Mesenchymal stem cell (in vitro differentiated cells and primary cell): ENCODE measurements around the gene ASMT.

Experiments used
- DNase-seq: peaks from one replicate; pipeline ENCODE4 v3.0.0-alpha.2; 2013
- H2AFZ ChIP-seq: one replicate; pipeline ENCODE4 v1.6.1; 2013; ENCODE audit warnings: low read depth, mild to moderate bottlenecking, control low read depth, inconsistent platforms, low read length, moderate library complexity
- H2AK5ac ChIP-seq: 2 replicates; pipeline ENCODE4 v1.6.1; 2013; ENCODE audit warnings: low read length, moderate library complexity, mild to moderate bottlenecking, inconsistent platforms; ENCODE audit not compliant: severe bottlenecking
- H2BK120ac ChIP-seq: one replicate; pipeline ENCODE4 v1.6.1; 2013; ENCODE audit warnings: low read depth, mild to moderate bottlenecking, inconsistent platforms, low read length, moderate library complexity
- H2BK12ac ChIP-seq, 2 experiments: one replicate each; pipeline ENCODE4 v1.6.1; 2013; ENCODE audit warnings: inconsistent platforms in 2 of 2, low read length in 2 of 2, mild to moderate bottlenecking in 2 of 2, moderate library complexity in 2 of 2, control low read depth in 1 of 2
- H2BK15ac ChIP-seq: one replicate; pipeline ENCODE4 v1.6.1; 2013; ENCODE audit warnings: mild to moderate bottlenecking, low read depth, inconsistent platforms; ENCODE audit not compliant: poor library complexity, severe bottlenecking
- H2BK5ac ChIP-seq: 2 replicates; pipeline ENCODE4 v1.6.1; 2013; ENCODE audit warnings: low read depth, mild to moderate bottlenecking, low read length, control low read depth, inconsistent platforms; ENCODE audit not compliant: poor library complexity, severe bottlenecking
- H3K14ac ChIP-seq, 2 experiments: one replicate each; pipeline ENCODE4 v1.6.1; 2013; ENCODE audit warnings: inconsistent platforms in 2 of 2, low read length in 2 of 2, control low read depth in 1 of 2, mild to moderate bottlenecking in 1 of 2, moderate library complexity in 1 of 2
- H3K18ac ChIP-seq, 2 experiments: one replicate each; pipeline ENCODE4 v1.6.1; 2013; ENCODE audit warnings: inconsistent platforms in 2 of 2, low read length in 2 of 2, control low read depth in 1 of 2, low read depth in 1 of 2, mild to moderate bottlenecking in 1 of 2
- H3K23ac ChIP-seq, 2 experiments: one replicate each; pipeline ENCODE4 v1.6.1; 2013; ENCODE audit warnings: inconsistent platforms in 2 of 2, low read length in 2 of 2, mild to moderate bottlenecking in 2 of 2, moderate library complexity in 2 of 2, control low read depth in 1 of 2
- H3K27ac ChIP-seq: 2 replicates; pipeline ENCODE4 v1.5.1; 2013; ENCODE audit warnings: mild to moderate bottlenecking, moderate library complexity, low read length, control low read depth, inconsistent platforms; ENCODE audit not compliant: poor library complexity, severe bottlenecking
- H3K27me3 ChIP-seq, 2 experiments: 2 replicates each; pipeline versions ENCODE4 v1.6.1 to v1.7.0; 2013; ENCODE audit warnings: low read length in 2 of 2, mild to moderate bottlenecking in 2 of 2, moderate library complexity in 2 of 2, control low read depth in 1 of 2, inconsistent platforms in 1 of 2; ENCODE audit not compliant: control insufficient read depth in 1 of 2, insufficient read depth in 1 of 2
- H3K36me3 ChIP-seq, 2 experiments: 2 replicates each; pipeline versions ENCODE4 v1.6.1 to v1.7.0; 2013; ENCODE audit warnings: low read length in 2 of 2, control low read depth in 1 of 2, inconsistent platforms in 1 of 2, low read depth in 1 of 2, mild to moderate bottlenecking in 1 of 2; ENCODE audit not compliant: insufficient read depth in 2 of 2, control insufficient read depth in 1 of 2
- H3K4ac ChIP-seq, 2 experiments: one replicate each; pipeline ENCODE4 v1.6.1; 2013; ENCODE audit warnings: inconsistent platforms in 2 of 2, low read length in 2 of 2, mild to moderate bottlenecking in 2 of 2, moderate library complexity in 2 of 2, control low read depth in 1 of 2, low read depth in 1 of 2
- H3K4me1 ChIP-seq: 2 replicates; pipeline ENCODE4 v1.6.1; 2013; ENCODE audit warnings: low read depth, low read length, control low read depth; ENCODE audit not compliant: control insufficient read depth, insufficient read depth
- H3K4me2 ChIP-seq: 2 replicates; pipeline ENCODE4 v1.6.1; 2013; ENCODE audit warnings: low read length, mild to moderate bottlenecking, inconsistent platforms; ENCODE audit not compliant: poor library complexity, severe bottlenecking
- H3K4me3 ChIP-seq, 2 experiments: 2 replicates each; pipeline versions ENCODE4 v1.5.1 to v1.7.0; 2013; ENCODE audit warnings: low read length in 2 of 2, mild to moderate bottlenecking in 2 of 2, control low read depth in 1 of 2, low read depth in 1 of 2; ENCODE audit not compliant: insufficient read depth in 1 of 2
- H3K79me1 ChIP-seq: replicated peaks from 2 replicates; pipeline ENCODE4 v1.6.1; 2013; ENCODE audit warnings: mild to moderate bottlenecking, control low read depth, low read length, inconsistent platforms; ENCODE audit not compliant: poor library complexity, severe bottlenecking
- H3K9ac ChIP-seq: 2 replicates; pipeline ENCODE4 v1.7.0; 2013; ENCODE audit warnings: mild to moderate bottlenecking, low read length, moderate library complexity
- H3K9me3 ChIP-seq: 2 replicates; pipeline ENCODE4 v1.7.0; 2013; ENCODE audit warnings: mild to moderate bottlenecking, low read length; ENCODE audit not compliant: control insufficient read depth
- H4K8ac ChIP-seq: one replicate; pipeline ENCODE4 v1.6.1; 2013; ENCODE audit warnings: inconsistent platforms, mild to moderate bottlenecking, low read length, moderate library complexity
- H4K91ac ChIP-seq: one replicate; pipeline ENCODE4 v1.6.1; 2013; ENCODE audit warnings: mild to moderate bottlenecking, low read length, inconsistent platforms
- WGBS: methylation state at CpG from one replicate; pipeline ENCODE4 v1.1.7; 2013; ENCODE audit warnings: mixed read lengths; 5-methylcytosine and 5-hydroxymethylcytosine counted together

Gene ASMT

DNA sequence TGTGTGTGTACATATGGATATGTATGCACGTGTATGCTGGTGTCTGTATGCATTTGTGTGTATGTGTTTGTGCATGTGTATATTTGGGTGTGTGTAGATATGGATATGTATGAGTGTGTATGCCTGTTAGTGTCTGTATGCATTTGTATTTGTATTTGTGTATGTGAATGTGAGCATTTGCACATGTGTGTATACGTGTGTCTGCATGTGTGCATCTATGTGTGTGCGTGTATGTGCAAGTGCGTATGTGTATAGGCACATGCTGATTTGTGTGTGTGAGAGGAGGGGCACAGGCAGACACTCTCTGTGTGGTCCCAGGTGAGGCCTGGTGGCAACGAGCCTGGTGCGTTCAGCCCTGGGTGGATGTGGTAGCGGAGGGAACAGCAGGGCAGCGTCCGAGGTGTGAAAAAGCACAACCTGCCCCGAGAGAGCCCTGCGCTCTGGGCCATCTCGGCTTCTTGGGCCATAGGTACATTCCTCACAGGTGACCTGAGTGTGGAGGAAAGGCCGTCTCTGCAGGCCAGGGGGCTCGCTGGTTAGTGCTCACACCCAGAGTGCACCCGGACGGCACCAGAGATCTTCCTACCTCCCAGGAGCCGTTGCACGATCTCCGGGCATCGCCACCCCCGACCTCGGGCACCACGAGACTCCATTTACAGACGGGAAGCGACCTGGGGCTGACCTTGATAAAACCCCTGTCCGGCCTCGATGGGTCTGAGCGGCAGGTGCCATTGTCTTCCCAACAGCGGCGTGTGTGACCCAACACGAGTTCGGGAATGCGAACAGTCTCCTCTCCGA lies 45.0 kb downstream of the ASMT start:
- H3K27me3 ChIP-seq, result peaks cover 0 to 12% of the 10 kb centered on the region in 2 experiments
- H3K27ac ChIP-seq, result no peak overlapping the region
- no peaks in the 10 kb centered on the region for H3K36me3 ChIP-seq
- H3K9me3 ChIP-seq, result no peaks in the 10 kb centered on the region
- no peak for DNase-seq
- no peak overlapping the region for H3K23ac ChIP-seq
- 93% methylated on average over 34 of the region's 34 CpGs for WGBS
- H4K8ac ChIP-seq, result no peak overlapping the region
- no peak overlapping the region for H2BK5ac ChIP-seq
- H3K4ac ChIP-seq, result no peak overlapping the region
- no peak overlapping the region for H2BK12ac ChIP-seq
- no peak overlapping the region for H2BK15ac ChIP-seq
- H3K9ac ChIP-seq, result no peak overlapping the region
- H3K4me2 ChIP-seq, result no peak overlapping the region
- H3K79me1 ChIP-seq, result no peaks in the 10 kb centered on the region
- peaks cover 5% of the 10 kb centered on the region for H3K4me1 ChIP-seq
- H3K14ac ChIP-seq, result no peak overlapping the region
- H4K91ac ChIP-seq, result no peak overlapping the region
- no peak overlapping the region for H3K18ac ChIP-seq
- no peak overlapping the region for H3K4me3 ChIP-seq
- no peak overlapping the region for H2AK5ac ChIP-seq
- H2BK120ac ChIP-seq, result no peak overlapping the region
- no peak overlapping the region for H2AFZ ChIP-seq

DNA sequence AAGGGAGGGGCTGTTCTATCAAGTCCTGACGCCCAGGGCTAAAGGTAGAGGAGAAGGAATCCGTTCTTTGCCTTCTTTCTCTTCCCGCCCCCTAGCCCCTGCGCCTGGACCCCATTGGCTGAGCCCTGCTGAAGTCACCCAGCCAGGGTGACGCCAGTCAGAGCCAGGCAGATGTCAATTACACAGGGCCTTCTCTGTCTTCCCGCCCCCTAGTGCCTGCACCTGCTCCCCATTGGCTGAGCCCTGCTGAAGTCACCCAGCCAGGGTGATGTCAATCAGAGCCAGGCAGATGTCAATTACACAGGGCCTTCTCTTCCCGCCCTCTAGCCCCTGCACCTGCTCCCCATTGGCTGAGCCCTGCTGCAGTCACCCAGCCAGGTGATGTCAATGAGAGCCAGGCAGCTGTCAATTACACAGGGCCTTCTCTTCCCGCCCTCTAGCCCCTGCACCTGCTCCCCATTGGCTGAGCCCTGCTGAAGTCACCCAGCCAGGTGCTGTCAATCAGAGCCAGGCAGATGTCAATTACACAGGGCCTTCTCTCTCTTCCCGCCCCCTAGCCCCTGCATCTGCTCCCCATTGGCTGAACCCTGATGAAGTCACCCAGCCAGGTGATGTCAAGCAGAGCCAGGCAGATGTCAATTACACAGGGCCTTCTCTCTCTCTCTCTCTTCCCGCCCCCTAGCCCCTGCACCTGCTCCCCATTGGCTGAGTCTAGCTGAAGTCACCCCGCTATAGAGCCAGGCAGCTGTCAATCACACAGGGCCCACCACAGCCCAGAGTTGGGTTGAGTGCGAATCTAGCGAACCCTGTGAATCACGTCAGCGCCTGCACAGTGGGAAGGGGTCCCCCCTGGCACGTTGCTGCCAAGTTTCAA lies 46.4 kb downstream of the ASMT start:
- Histone ChIP-seq H2BK5ac (no peak overlapping the region), H4K91ac (no peak overlapping the region), H2BK12ac (no peak overlapping the region), H2BK120ac (no peak overlapping the region), H3K18ac (no peak overlapping the region), H3K27ac (no peak overlapping the region), H3K79me1 (no peaks in the 10 kb centered on the region), H2BK15ac (no peak overlapping the region), H3K14ac (no peak overlapping the region), H3K4me2 (no peak overlapping the region), H4K8ac (no peak overlapping the region), H3K9me3 (no peaks in the 10 kb centered on the region), H2AK5ac (no peak overlapping the region), H3K36me3 (no peaks in the 10 kb centered on the region), H3K23ac (no peak overlapping the region), H3K9ac (no peak overlapping the region), H3K27me3 (peaks cover 0 to 5% of the 10 kb centered on the region in 2 experiments), H3K4me1 (peaks cover 5% of the 10 kb centered on the region), H2AFZ (no peak overlapping the region), H3K4me3 (no peak overlapping the region), H3K4ac (no peak overlapping the region)
- WGBS, result 72% methylated on average over 16 of the region's 16 CpGs
- DNase-seq, result no peak

DNA sequence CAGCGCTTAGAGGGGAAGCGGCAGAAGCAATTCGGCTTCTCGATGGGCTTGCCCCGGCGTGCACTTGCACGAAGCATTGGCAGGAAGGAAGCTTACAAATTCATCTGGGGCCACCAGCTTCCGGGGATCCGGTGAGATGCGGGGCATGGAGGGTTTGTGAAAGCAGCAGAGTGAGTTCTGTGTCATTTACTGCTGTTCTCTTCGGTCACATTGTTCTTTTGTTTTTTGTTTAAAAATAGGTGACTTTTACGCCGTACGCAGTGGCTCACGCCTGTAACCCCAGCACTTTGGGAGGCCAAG lies 47.0 kb downstream of the ASMT start:
- 95% methylated on average over 15 of the region's 15 CpGs for WGBS
- H3K18ac ChIP-seq, result no peak overlapping the region
- no peak overlapping the region for H4K91ac ChIP-seq
- H3K4me2 ChIP-seq, result no peak overlapping the region
- no peak overlapping the region for H3K4me3 ChIP-seq
- DNase-seq, result no peak
- H3K9me3 ChIP-seq, result no peaks in the 10 kb centered on the region
- H2BK120ac ChIP-seq, result no peak overlapping the region
- H4K8ac ChIP-seq, result no peak overlapping the region
- no peak overlapping the region for H2BK12ac ChIP-seq
- H3K36me3 ChIP-seq, result no peaks in the 10 kb centered on the region
- H2AK5ac ChIP-seq, result no peak overlapping the region
- no peak overlapping the region for H3K27ac ChIP-seq
- H2BK15ac ChIP-seq, result no peak overlapping the region
- H3K79me1 ChIP-seq, result no peaks in the 10 kb centered on the region
- H2BK5ac ChIP-seq, result no peak overlapping the region
- H2AFZ ChIP-seq, result no peak overlapping the region
- H3K4me1 ChIP-seq, result peaks cover 5% of the 10 kb centered on the region
- H3K9ac ChIP-seq, result no peak overlapping the region
- no peak overlapping the region for H3K4ac ChIP-seq
- no peak overlapping the region for H3K14ac ChIP-seq
- H3K23ac ChIP-seq, result no peak overlapping the region
- H3K27me3 ChIP-seq, result peaks cover 0 to 4% of the 10 kb centered on the region in 2 experiments

DNA sequence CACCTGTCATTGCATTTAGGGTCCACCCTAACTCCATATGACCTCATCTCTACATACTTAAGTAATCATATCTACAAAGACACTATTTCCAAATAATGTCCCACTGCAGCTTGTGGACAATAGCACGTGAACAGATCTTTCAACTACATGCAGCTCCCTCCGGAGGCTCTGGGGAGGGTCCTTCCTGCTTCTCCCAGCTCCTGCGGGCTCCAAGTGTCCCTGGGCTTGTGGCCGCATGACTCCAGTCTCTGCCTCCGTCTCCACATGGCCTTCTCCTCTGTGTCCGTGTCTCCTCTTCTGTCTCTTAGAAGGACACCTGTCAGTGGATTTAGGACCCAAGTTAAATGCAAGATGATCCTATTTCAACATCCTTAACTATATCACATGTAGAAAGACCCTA lies 52.7 kb downstream of the ASMT start:
- no peak overlapping the region for H2AK5ac ChIP-seq

More for the DNA sequence above, 52.7 kb downstream of the ASMT start:
- Histone ChIP-seq H2BK15ac (no peak overlapping the region), H3K14ac (no peak overlapping the region), H2BK12ac (no peak overlapping the region), H4K91ac (no peak overlapping the region), H2BK120ac (no peak overlapping the region), H3K4me2 (no peak overlapping the region), H3K79me1 (no peaks in the 10 kb centered on the region), H3K4me1 (no peaks in the 10 kb centered on the region), H3K18ac (no peak overlapping the region), H3K9me3 (no peaks in the 10 kb centered on the region), H3K27me3 (no peaks in the 10 kb centered on the region), H3K27ac (no peak overlapping the region), H2BK5ac (no peak overlapping the region), H3K9ac (no peak overlapping the region), H4K8ac (no peak overlapping the region), H3K23ac (no peak overlapping the region), H2AFZ (no peak overlapping the region), H3K4ac (no peak overlapping the region), H3K4me3 (no peak overlapping the region), H3K36me3 (no peaks in the 10 kb centered on the region)
- 84% methylated on average over 6 of the region's 6 CpGs for WGBS
- DNase-seq, result no peak
